ENCODE measurements around the gene VAMP2. TPM values are rescaled to one million over a fixed set of nuclear protein-coding genes. Genes with fewer than 3 reads are reported as not detected.

VAMP2 gene
- total and polyA plus RNA-seq, 3 donors from 2014 or later, result 66.3 to 116 (median 76.5) TPM

DNA sequence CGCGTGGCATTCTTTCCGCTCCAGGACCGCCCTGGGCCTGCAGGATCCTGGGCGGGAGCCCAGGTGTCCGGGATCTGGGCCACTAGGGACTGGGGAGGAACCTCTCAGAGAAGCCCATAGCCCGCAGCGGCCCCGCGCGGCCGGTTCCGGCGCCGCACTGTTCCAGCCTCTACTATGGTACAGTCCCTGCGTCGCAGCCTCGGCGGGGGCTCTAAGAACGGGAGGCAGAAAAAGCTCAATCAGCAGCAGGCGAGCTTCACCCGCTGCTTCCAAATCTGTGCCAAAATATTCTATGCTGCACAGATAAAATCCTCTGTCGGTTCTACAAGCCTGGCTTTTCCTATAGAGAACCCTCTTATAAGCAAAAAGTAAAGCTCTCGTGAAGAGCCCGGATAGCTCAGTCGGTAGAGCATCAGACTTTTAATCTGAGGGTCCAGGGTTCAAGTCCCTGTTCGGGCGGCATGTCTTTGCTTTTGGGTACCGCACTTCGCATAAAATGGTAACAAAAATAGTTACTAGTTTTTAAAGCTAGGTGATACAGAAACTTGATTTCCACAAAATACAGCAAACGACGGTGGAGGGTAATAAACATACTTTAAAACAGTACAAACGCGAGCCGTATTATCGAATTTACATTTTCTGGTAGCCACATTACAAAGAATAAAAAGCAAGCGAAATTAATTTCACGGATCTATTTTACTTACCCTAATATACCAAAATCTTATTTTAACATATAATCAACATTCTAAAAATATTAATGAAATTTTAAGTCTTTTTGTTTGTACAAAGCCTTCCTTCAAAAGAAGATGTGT is 43.8 kb downstream of the VAMP2 start:
- H3K27me3 ChIP-seq, result no peaks in the 10 kb centered on the region
- 0 to 1% methylated on average over 32 to 38 of the region's 38 CpGs for WGBS, 2 donors
- H3K27ac ChIP-seq, result peak overlapping the region; percentile 69 to 81
- no peaks in the 10 kb centered on the region for H3K9me3 ChIP-seq
- TF ChIP-seq, protein P1, sequence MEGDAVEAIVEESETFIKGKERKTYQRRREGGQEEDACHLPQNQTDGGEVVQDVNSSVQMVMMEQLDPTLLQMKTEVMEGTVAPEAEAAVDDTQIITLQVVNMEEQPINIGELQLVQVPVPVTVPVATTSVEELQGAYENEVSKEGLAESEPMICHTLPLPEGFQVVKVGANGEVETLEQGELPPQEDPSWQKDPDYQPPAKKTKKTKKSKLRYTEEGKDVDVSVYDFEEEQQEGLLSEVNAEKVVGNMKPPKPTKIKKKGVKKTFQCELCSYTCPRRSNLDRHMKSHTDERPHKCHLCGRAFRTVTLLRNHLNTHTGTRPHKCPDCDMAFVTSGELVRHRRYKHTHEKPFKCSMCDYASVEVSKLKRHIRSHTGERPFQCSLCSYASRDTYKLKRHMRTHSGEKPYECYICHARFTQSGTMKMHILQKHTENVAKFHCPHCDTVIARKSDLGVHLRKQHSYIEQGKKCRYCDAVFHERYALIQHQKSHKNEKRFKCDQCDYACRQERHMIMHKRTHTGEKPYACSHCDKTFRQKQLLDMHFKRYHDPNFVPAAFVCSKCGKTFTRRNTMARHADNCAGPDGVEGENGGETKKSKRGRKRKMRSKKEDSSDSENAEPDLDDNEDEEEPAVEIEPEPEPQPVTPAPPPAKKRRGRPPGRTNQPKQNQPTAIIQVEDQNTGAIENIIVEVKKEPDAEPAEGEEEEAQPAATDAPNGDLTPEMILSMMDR (IDR thresholded peaks at IDR 0.05), result peak; percentile 77 to 81 (median 81)
- TF ChIP-seq POLR2A (IDR thresholded peaks at IDR 0.05), result no peak
- peak overlapping the region; percentile 55 to 62 for H3K4me3 ChIP-seq
- no peaks in the 10 kb centered on the region for H3K36me3 ChIP-seq (ENCODE audit: low read depth, missing control alignments)
- intact Hi-C loops (cut with DNase I; ENCODE audit: low total_unique reads), result no loop called here
- peak; percentile 91 for DNase-seq
- H3K4me1 ChIP-seq, result peaks cover 35% of the 10 kb centered on the region

DNA sequence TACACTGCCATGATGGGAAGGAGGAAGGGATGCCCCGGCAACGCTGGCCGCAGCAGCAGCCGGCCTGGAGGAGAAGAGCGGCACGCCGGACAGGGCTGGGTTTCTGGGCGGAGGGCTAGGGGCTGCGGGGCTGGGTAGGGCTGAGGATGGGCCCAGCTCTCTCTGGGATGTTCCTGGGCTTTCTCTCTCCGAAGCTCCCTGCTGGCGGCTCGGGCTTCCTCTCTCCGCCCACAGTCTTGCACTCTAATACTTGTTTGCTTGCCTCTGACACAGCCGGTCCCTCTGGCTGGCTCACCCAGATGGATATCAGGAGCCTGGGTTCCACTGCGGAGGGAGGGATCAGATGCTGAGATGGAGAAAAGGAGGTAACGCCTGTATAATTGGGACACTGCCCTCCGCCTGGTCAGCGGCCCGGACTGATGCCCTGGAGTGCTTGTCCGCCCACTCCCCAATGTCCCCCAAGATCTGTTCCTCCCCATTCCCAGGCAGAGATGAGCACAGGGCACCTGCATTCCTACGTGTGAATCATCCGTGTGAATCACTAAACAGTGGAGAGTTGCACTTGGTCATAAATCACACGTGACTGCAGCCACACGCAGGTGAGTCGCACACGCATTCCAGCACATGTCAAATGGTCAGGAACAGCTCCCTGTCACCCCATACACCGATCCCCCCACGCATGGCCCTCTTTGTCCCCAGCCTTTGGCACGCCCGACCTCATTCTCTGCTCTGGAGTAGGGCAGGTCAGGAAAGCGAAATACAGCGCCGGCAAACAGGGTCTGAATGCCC is 44.6 kb downstream of the VAMP2 start, which contains the start of gene ALOXE3:
Gene ALOXE3 (minus strand): TSS at position 535 of the 789 bp plus-strand sequence. CDS start 524 bp downstream, at position 11.
- H3K4me3 ChIP-seq, result peak within 1 kb of the TSS; percentile 55 to 62
- TF ChIP-seq, protein P1 (IDR thresholded peaks at IDR 0.05), result no peak
- no peak for TF ChIP-seq POLR2A (IDR thresholded peaks at IDR 0.05)
- no peaks in the 10 kb centered on the region for H3K9me3 ChIP-seq
- WGBS, 2 donors, result 1% methylated on average over 15 to 32 of the region's 33 CpGs
- no peak for DNase-seq
- no peaks in the 10 kb centered on the region for H3K27me3 ChIP-seq
- intact Hi-C loops (cut with DNase I; ENCODE audit: low total_unique reads), result no loop called here
- no peaks in the 10 kb centered on the region for H3K36me3 ChIP-seq (ENCODE audit: low read depth, missing control alignments)
- H3K27ac ChIP-seq, result peak within 1 kb of the TSS; percentile 69 to 81
- H3K4me1 ChIP-seq, result peaks cover 30% of the 10 kb centered on the region

DNA sequence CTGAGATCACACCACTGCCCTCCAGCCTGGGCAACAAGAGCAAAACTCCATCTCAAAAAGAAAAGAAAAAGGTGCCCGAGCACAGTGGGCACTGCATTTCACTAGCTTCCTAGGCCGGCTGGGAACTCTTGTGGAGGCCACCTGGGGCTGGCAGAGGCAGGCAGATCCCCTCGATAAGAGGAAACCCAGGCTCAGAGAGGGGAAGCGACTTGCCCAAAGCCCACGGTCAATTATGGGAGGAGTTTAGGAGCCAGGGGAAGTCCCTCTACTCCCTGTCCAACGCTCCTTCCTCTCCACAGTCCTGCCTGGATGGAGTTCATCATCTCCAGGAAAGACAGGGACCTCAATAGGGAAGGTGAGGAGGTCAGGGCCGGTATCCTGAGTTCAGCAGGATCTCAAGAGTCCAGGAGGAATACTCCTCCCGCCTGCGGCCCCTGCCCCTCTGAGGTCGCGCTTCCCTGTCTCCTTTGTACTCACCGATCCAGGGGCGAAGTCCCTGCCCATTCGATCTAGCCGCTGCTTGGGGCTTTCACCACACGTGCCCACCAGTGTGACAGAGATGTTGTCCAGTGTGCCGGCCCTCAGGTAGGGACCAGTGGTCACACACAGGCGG is 45.3 kb downstream of the VAMP2 start:
- Histone ChIP-seq H3K27ac (no peak overlapping the region), H3K36me3 (ENCODE audit: low read depth, missing control alignments) (no peaks in the 10 kb centered on the region), H3K4me3 (peak overlapping the region in 1 of 2 donors; percentile 62), H3K27me3 (no peaks in the 10 kb centered on the region), H3K9me3 (no peaks in the 10 kb centered on the region), H3K4me1 (peaks cover 26% of the 10 kb centered on the region)
- DNase-seq, result no peak
- TF ChIP-seq, protein P1 (IDR thresholded peaks at IDR 0.05), result no peak
- no peak for TF ChIP-seq POLR2A (IDR thresholded peaks at IDR 0.05)
- 12% methylated on average over 7 to 18 of the region's 18 CpGs for WGBS, 2 donors
- intact Hi-C loops (cut with DNase I; ENCODE audit: low total_unique reads), result no loop called here

- intact Hi-C loops (cut with DNase I; ENCODE audit: low total_unique reads), result no loop called here
- no peak for TF ChIP-seq POLR2A (IDR thresholded peaks at IDR 0.05)
- TF ChIP-seq, protein P1 (IDR thresholded peaks at IDR 0.05), result no peak
- H3K4me1 ChIP-seq, result peaks cover 26% of the 10 kb centered on the region
- H3K36me3 ChIP-seq (ENCODE audit: low read depth, missing control alignments), result no peaks in the 10 kb centered on the region
- DNase-seq, result no peak
- no peaks in the 10 kb centered on the region for H3K27me3 ChIP-seq
- WGBS, 2 donors, result 37 to 53% methylated on average over 18 of the region's 18 CpGs
- H3K4me3 ChIP-seq, result no peak overlapping the region
- no peak overlapping the region for H3K27ac ChIP-seq
- no peaks in the 10 kb centered on the region for H3K9me3 ChIP-seq
These were observed 46.0 kb downstream of the VAMP2 start for GRCh38 chr17:8116776-8117175.
